GM12801 (cell line): ENCODE data around the gene MANBA.

Experiments used
- TF ChIP-seq, protein P1 (sequence below): IDR thresholded peaks from one replicate; pipeline ENCODE4 v1.5.1; 2011; ENCODE audit warnings: control low read depth; ENCODE audit not compliant: insufficient read length; ENCODE audit errors: extremely low read depth

MANBA gene

DNA sequence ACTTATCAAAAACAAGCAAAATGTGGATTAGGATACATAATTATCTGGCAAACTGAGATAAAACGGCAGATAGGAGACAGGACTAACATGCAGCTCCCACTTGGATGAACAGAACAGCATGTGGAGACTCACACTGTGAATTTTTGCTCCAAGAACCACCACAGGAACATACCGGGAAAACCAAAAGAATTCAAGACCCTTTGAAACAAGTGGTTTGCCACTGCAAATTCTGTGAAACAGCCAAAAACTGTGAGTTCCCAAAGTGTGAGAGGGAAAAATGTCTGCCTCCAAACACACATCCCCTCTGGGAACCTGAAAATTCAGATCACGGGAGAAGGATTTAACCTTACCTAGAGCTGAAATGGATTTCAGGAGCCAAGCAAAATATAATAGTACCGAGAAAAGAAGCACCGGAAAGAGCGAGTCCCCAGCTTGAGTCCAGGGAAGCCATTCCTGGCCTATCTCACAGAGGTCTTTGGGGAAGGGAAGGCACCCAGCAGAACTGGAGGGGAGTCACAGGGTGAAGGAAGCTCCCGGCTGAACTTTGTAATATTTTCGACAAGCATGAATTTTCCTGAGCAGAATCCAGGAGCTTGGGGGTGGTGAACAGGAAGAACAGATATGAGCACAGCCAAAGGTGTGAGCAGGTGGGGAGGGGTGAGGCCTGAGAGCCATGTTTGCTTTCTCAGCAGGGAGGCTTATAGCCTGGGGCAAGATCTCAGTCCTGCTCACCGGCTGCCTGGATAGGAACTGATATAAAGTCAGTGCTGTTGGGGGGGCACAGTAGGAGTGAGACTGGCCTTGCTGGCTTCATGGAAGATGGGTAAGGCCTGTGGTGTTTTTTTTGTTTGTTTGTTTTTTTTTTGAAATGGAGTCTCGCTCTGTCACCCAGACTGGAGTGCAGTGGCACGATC, 23.9 kb downstream of the MANBA start:
- TF ChIP-seq, protein P1, sequence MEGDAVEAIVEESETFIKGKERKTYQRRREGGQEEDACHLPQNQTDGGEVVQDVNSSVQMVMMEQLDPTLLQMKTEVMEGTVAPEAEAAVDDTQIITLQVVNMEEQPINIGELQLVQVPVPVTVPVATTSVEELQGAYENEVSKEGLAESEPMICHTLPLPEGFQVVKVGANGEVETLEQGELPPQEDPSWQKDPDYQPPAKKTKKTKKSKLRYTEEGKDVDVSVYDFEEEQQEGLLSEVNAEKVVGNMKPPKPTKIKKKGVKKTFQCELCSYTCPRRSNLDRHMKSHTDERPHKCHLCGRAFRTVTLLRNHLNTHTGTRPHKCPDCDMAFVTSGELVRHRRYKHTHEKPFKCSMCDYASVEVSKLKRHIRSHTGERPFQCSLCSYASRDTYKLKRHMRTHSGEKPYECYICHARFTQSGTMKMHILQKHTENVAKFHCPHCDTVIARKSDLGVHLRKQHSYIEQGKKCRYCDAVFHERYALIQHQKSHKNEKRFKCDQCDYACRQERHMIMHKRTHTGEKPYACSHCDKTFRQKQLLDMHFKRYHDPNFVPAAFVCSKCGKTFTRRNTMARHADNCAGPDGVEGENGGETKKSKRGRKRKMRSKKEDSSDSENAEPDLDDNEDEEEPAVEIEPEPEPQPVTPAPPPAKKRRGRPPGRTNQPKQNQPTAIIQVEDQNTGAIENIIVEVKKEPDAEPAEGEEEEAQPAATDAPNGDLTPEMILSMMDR, result no peak

DNA sequence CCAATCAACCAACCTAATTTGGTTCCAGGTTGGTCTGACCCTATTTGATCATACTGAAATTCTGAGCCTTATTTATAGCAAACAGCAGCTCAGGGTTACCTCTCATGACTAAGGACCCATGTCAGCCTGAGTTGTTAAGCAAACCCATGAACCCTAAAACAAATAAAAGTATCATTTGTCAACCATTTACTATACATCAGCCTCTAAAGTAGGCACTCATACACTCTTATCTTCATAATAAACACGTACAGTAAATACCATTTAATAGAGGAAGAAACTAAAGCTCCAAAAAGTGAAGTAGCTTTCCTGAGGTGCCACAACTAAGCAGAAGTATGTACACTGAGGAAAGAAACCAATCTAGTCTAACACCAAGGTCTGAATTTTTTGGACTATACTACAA, 25.2 kb downstream of the MANBA start:
- TF ChIP-seq, protein P1, result no peak

DNA sequence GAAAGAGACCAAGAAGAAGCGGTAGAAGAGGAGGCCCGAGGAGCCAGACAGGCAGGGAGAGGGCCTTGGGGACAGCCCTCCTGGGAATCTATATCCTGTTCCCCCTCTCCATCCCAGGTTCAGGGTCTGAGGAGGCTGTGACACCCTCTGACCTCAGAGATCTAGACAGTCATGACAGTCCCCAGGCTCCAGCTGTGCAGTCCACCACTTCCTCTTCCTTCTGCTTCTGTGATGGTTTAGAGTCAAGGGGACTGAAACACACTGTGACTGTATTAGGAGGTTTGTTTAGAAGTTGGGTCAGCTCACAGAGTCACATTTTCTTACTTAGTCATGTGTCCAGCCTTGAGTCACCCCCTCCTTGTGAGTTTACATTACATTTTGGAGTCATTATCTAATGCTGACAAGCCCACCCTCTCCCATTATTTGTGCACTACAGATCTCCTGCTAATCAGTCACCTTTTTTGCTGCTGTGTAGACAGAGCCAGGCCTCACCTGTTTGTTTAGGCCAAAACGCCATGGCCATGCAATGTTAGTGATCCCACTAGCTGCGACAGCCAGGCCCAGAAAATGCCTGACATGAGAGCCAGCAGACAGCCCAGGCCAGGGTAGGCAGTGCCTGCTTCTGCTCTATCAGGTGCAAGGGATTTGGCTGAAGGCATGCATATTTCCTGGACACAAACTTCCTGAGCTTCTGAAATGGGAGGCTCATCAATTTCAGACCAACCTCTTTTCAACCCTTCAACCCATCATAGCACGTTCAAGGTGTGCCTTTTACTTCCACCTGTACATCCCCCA, 26.0 kb downstream of the MANBA start:
- TF ChIP-seq, protein P1, result no peak

DNA sequence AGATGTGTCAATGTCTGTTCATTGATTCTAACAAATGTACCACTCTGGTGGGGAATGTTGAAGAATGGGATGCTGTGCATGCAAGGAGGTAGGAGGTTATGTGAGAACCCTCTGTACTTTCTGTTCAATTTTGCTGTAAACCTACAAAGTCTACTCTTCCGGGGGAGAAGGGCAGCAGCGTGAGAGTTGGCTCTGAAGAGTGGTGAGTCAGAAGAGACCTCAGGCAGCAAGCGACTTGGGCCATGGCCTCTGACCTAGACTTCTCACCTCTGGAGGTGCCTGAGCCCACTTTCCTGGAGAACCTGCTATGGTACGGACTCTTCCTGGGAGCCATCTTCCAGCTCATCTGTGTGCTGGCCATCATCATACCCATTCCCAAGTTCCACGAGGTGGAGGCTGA, 26.7 kb downstream of the MANBA start:
- TF ChIP-seq, protein P1, result no peak

DNA sequence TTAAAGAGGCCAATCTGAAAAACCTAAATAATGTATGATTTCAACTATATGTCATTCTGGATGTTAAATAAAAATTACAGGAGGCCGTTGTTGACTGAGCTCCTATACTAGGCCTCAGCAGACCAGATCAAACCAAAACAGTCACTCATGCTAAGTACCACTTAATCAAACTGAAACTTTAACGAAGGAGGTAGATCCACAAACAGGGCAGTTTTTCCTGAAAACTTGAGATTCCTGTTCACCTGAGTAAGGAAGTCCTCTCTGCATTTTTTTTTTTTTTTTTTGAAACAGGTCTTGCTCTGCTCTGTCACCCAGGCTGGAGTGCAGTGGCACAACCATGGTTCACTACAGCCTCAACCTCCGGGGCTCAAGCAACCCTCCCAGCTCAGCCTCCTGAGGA, 27.7 kb downstream of the MANBA start:
- TF ChIP-seq, protein P1, result no peak

DNA sequence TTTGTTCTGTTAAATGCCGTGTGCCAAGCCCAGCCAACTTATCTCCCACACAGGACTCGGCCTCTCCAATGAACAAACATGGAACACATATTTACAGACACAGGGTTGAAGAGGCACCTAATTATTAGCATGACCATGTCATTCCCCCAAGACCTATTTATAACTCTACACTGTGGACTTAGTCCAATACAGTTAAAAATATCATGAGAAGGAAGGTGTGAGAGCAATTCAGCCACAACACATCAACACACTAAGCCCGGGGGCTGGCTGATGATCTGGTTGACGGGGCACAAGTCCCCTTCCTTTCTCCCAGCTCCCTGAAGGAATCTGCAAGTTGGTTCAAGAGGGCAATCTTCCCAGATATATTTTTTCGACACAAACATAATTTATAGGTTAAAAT, 28.1 kb downstream of the MANBA start:
- TF ChIP-seq, protein P1, result no peak

DNA sequence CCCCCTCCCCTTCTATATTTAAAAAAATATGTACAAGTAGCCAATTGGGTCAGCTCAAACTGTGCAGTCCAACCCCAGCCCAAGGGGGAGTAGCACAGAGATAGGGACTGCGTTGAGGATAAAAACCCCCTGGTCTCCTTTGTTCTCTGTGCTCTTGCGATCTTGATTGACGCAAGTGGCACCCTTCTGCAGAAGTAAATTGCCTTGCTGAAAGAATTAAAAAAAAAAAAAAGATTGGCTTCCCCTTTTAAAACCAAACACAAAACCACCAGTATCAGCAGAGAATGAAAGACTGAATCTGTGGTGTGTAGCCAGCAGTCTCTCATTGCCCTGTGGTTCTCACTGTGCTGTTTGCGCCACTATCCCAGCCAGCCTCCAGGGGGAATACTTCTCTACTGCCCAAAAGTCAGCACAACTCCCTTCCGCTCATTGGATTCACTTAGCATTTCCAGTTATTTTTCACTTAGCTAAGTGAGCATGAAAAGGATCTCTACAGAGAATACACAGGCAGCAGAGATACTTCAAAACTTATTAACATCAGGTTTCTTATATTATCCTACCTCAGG, 29.7 kb downstream of the MANBA start:
- TF ChIP-seq, protein P1, result no peak
